GM12892 (cell line): ENCODE data around the gene HERPUD2.
"Not testable (repeated sequence)": the region's sequence is repeated elsewhere in the genome, so short reads cannot be mapped to it uniquely, and the experiment has no call there.

Source experiments
- DNase-seq: peaks from one replicate; pipeline ENCODE4 v3.0.0; 2011; ENCODE audit not compliant: insufficient read length
- FAIRE-seq: peaks from 2 replicates; lab custom pipeline; 2011; peaks lifted over from hg19 to GRCh38; lab: Jason Lieb, UNC
- POLR2A ChIP-seq: IDR thresholded peaks from 2 replicates; pipeline ENCODE4 v1.6.1; 2011; ENCODE audit warnings: low read depth, low read length, control low read depth
- POLR2AphosphoS5 ChIP-seq: IDR thresholded peaks from 2 replicates; pipeline ENCODE4 v1.6.1; 2011; ENCODE audit warnings: low read depth, low read length, control low read depth
- TAF1 ChIP-seq: IDR thresholded peaks from 2 replicates; pipeline ENCODE4 v1.6.1; 2011; ENCODE audit warnings: low read depth, mild to moderate bottlenecking, control low read depth, low read length, borderline replicate concordance

HERPUD2 gene

DNA sequence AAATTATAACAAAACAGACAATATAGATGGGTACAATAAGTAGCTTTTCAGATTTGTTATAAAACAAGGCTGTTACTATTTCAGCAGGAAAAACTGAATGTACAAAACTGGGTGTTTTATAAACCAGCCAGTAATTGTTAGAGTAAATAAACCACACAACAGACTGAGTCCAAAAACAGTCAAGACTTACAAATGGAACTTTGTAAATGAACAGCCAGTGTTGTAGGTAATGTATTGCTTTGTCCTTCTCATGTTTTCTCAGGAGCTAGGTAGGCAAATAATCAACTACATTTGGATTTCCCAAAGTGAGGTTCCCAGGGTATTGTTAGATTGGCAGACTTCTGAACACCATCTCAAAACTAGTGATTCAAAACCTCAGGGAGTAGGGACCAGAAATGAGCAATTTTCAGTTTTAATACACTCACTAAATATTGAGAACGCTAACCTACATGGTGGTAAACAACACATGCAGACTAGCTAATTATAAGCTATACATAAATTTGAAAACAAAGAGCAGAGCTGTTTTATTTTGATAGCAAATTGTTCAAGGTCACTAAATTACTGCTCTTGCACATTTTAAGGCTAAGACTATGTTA, 36.2 kb downstream of the HERPUD2 start:
- DNase-seq (no peak), FAIRE-seq (no peak)

DNA sequence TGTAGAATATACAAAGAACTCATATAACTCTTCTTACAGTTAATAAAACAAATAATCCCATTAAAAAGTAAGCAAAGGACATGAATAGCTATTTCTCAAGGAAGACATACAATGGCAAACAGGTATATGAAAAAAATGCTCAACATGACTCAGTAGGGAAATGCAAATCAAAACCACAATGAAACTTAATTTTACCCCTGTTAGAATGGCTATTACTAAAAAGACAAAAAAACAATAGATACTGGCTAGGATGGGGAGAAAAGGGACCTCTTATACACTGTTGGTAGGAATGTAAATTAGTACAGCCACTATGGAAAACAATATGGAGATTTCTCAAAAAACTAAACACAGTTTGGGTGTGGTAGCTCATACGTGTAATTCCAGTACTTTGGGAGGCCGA, 37.8 kb downstream of the HERPUD2 start:
- FAIRE-seq, result peak; percentile 87
- TF ChIP-seq POLR2AphosphoS5, result no peak
- no peak for TF ChIP-seq TAF1
- no peak for TF ChIP-seq POLR2A
- DNase-seq, result no peak

More for the DNA sequence above, 36.2 kb downstream of the HERPUD2 start:
- TF ChIP-seq TAF1, result no peak
- no peak for TF ChIP-seq POLR2A
- TF ChIP-seq POLR2AphosphoS5, result no peak

DNA sequence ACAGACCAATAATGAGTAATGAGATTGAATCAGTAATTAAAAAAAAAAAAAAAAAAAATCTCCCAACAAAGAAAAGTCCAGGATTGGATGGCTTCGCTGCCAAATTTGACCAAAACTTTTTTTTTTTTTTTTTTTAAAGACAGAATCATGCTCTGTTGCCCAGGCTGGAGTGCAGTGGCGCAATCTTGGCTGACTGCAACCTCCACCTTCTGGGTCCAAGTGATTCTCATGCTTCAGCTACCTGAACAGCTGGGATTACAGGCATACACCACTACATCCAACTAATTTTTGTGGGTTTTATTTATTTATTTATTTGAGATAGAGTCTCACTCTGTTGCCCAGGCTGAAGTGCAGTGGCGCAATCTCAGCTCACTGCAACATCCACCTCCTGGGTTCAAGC, 40.4 kb downstream of the HERPUD2 start:
- not testable (repeated sequence) for FAIRE-seq

DNA sequence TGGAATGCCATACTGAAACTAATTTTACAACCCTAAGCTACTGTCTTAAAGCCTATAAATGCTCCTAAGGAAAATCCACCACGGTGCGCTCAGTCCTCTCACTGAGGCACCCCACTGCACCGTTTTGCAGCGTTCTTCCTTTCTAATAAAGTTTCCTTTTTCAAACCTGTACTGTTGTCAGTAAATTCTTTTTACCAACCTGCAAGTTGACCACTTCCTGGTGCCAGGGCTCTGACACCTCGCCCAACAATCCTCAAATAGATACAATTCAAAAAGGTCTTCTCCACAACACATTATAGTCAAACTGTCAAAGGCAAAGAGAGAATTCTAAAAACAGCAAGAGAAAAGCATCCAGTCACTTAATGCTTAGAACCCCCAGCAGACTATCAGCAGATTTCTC, 42.8 kb downstream of the HERPUD2 start:
- FAIRE-seq (no peak), DNase-seq (no peak)
- no peak for TF ChIP-seq POLR2A
- TF ChIP-seq TAF1, result no peak
- TF ChIP-seq POLR2AphosphoS5, result no peak

More for the DNA sequence above, 40.4 kb downstream of the HERPUD2 start:
- DNase-seq, result not testable (repeated sequence)

DNA sequence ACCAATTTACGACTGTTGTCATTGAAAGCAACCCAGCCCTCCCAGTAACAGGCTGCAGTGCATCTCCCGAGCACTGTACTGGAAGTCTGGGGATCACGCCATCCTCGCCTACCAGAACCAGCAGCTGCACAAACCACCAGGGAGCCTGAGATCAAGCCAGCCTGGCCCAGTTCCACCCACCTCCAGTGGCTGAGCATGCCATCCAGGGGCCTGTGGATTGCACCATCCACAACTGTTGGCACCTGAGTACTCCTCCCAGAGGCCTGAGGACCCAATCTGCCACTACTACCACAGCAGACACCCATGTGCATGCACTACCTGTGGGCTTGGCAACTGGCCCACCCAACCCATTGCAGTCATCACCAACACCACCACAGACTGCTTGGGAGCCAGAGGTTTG, 44.2 kb downstream of the HERPUD2 start:
- TF ChIP-seq POLR2A (no peak), POLR2AphosphoS5 (no peak), TAF1 (no peak)
- FAIRE-seq (no peak), DNase-seq (no peak)

DNA sequence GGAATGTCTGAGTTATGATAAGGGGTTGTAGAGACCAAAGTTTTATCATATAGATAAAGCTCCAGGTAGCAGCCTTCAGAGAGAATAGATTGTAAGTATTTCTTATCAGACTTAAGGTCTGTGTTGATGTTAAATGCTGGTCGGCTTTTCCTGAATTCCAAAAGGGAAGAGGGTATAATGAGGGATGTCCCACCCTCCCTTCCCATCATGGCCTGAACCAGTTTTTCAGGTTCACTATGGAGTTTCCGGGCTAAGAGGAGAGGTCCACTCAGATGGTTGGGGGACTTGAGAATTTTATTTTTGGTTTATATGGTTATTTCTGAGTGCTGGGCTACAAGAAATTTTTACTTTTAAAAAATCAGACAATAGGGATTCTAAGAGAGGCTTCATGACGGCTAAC, 45.2 kb downstream of the HERPUD2 start:
- TF ChIP-seq TAF1 (no peak), POLR2A (no peak), POLR2AphosphoS5 (no peak)
- FAIRE-seq, result no peak

DNA sequence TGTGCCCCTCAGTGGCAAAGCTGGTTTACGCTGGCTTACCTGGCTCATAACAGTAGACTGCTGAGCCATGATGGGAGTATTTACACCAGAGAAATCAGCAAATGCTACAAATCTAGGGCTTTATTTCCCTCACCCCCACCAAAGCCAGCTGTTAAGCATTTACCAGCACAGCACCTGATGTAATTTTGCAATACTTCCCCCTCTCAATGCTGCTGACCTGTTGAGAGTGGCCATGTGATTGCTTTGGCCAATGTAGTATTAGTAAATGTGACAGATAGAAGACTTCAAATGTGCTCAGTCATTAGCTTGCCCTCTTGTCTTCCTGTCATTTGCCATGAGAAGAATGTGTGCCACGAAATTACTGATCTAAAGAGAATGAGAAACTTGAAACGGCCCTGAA, 46.6 kb downstream of the HERPUD2 start:
- no peak for TF ChIP-seq POLR2A
- TF ChIP-seq TAF1, result no peak
- no peak for TF ChIP-seq POLR2AphosphoS5
- no peak for DNase-seq
- no peak for FAIRE-seq

More for the DNA sequence above, 45.2 kb downstream of the HERPUD2 start:
- DNase-seq, result no peak

DNA sequence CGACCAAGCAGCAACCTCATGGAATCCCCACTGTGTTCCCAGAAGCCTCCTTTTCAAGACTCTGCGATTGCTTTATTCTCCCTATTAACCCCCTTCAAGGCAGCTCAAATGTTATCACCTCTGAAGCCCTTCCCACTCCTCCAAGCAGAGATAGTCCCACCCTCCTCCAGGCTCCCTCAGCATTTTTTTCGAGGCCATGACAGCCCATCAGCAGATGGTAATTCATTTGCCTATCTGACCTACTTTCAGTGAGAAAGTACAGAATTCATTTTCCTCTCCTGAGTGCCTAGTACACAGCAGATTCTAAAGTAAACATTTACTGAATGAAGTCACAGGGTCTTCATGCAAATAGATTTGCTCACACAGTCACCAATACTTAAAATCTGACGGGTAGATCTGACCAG, 47.8 kb downstream of the HERPUD2 start:
- no peak for TF ChIP-seq POLR2AphosphoS5
- TF ChIP-seq POLR2A, result no peak
- TF ChIP-seq TAF1, result no peak
- DNase-seq (no peak), FAIRE-seq (no peak)

DNA sequence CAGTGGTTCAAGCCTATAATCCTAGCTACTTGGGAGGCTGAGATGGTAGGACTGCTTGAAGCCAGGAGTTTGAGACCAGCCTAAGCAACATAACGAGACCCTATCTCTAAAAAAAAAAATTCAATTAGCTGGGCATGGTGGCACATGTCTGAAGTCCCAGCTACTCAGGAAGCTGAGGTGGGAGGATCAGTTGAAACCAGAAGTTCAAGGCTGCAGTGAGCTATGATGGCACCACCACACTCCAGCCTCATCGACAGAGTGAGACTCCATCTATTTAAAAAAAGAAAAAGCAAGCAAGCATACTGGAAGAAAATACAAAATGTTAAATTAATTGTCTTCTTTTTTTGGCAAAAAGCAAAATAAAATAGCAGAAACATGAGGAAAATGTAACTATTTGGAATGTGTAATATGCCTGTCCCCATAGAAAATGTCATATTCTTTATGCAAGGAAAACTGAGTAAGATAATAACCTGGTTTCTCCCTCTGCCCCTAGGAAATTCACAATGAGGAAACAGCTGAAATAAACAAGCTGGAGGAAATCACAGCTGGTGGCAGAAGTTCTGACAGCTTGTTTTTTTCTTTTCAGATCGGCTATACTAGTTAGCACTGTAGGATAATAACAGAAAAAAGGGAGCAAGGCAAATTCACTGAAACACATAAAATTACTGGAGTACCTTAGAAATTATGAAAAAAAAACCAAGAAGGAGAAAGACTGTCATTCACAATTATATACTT, 48.5 kb downstream of the HERPUD2 start:
- no peak for DNase-seq
- no peak for FAIRE-seq
- no peak for TF ChIP-seq POLR2AphosphoS5
- TF ChIP-seq TAF1, result no peak
- no peak for TF ChIP-seq POLR2A

DNA sequence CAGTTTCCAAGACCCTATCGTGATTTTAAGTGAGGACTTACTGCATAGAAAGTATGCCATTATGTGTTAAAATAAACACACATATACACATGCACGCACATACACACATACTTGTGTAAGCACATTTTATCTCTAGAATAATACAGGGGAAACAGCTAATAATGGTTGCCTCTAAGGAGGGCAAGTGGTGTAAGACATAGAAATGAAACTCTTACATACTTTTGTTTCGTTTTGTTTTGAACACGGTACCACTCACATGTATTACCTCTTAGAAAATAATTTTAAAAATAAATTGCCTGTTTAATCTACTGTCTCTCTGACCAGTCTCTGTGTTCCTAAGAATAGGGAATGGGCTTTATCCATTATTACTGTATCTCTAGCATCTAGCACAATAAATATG, 49.2 kb downstream of the HERPUD2 start:
- no peak for DNase-seq
- TF ChIP-seq POLR2A, result no peak
- no peak for TF ChIP-seq POLR2AphosphoS5
- TF ChIP-seq TAF1, result no peak
- no peak for FAIRE-seq

DNA sequence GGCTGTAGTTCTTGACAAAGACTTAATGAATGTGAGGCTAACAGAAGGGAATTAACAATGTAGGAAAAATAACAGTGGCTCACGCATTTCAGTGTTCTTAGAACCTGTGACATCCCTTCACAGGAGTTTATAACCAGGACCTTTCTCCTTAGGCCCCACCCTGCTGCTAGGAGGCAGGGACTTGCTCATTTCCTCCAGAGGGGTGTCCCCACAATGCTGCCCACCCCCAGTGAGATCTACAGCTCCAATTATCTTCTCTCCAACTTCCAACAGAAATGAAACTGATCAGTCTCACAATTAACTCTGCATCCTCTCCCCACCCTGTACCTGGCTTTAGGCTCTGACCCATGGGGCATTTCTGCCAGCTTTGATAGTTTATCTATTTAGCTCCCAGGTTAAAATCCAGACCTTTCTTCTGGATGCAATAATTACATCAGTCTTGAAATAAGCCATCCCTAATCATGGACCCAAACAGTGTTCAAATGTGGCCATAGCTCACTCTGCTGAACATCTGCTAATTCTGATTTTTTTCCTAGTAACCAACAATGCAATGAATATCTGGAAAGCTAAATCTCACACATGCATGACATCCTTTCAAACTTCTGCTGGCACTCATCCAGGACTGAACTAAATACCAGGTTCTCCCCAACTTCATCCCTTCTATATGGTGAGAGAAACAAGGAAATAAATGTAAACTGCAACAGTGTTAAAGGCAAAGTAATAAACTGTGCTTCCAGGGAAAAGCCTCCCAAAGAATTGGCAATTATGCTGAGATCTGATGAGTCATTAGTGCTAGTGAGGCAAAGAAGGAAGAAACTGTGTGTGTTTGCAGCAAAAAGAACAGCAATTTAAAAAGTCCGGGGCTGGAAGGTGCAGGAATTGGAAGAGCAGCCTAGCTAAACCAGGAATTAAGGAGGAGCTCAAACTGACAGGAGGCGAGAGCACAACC, 64.6 kb downstream of the HERPUD2 start:
- no peak for DNase-seq
- no peak for FAIRE-seq

More for the DNA sequence above, 64.6 kb downstream of the HERPUD2 start:
- no peak for TF ChIP-seq POLR2AphosphoS5
- no peak for TF ChIP-seq POLR2A
- no peak for TF ChIP-seq TAF1
